Stomach smooth muscle (tissue), 2 donors: Measurements from ENCODE around the gene IRF2BP1.

Experiments used
- H3K27ac ChIP-seq: one replicate; pipeline ENCODE4 v1.7.0; 2013; ENCODE audit warnings: mild to moderate bottlenecking, low read length, inconsistent platforms
- H3K27me3 ChIP-seq, 2 donors: one replicate each; pipeline ENCODE4 v1.7.0; 2013; ENCODE audit warnings: low read length in 2 of 2; ENCODE audit not compliant: insufficient read depth in 2 of 2, control insufficient read depth in 1 of 2
- H3K36me3 ChIP-seq, 2 donors: one replicate each; pipeline ENCODE4 v1.7.0; 2013; ENCODE audit warnings: low read length in 2 of 2; ENCODE audit not compliant: control insufficient read depth in 2 of 2, insufficient read depth in 2 of 2
- H3K4me1 ChIP-seq: one replicate; pipeline ENCODE4 v1.7.0; 2013; ENCODE audit warnings: low read length; ENCODE audit not compliant: control insufficient read depth, insufficient read depth
- H3K4me3 ChIP-seq, 2 donors: one replicate each; pipeline ENCODE4 v1.7.0; 2013; ENCODE audit warnings: low read length in 2 of 2
- H3K9ac ChIP-seq, 2 donors: one replicate each; pipeline ENCODE4 v1.7.0; 2013; ENCODE audit warnings: low read length in 2 of 2, mild to moderate bottlenecking in 1 of 2
- H3K9me3 ChIP-seq, 2 donors: one replicate each; pipeline ENCODE4 v1.7.0; 2013; ENCODE audit warnings: low read length in 2 of 2; ENCODE audit not compliant: control insufficient read depth in 2 of 2
- donor health status: healthy.
- donor health status: Pancreatic carcinoma.

IRF2BP1 gene, protein sequence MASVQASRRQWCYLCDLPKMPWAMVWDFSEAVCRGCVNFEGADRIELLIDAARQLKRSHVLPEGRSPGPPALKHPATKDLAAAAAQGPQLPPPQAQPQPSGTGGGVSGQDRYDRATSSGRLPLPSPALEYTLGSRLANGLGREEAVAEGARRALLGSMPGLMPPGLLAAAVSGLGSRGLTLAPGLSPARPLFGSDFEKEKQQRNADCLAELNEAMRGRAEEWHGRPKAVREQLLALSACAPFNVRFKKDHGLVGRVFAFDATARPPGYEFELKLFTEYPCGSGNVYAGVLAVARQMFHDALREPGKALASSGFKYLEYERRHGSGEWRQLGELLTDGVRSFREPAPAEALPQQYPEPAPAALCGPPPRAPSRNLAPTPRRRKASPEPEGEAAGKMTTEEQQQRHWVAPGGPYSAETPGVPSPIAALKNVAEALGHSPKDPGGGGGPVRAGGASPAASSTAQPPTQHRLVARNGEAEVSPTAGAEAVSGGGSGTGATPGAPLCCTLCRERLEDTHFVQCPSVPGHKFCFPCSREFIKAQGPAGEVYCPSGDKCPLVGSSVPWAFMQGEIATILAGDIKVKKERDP

DNA sequence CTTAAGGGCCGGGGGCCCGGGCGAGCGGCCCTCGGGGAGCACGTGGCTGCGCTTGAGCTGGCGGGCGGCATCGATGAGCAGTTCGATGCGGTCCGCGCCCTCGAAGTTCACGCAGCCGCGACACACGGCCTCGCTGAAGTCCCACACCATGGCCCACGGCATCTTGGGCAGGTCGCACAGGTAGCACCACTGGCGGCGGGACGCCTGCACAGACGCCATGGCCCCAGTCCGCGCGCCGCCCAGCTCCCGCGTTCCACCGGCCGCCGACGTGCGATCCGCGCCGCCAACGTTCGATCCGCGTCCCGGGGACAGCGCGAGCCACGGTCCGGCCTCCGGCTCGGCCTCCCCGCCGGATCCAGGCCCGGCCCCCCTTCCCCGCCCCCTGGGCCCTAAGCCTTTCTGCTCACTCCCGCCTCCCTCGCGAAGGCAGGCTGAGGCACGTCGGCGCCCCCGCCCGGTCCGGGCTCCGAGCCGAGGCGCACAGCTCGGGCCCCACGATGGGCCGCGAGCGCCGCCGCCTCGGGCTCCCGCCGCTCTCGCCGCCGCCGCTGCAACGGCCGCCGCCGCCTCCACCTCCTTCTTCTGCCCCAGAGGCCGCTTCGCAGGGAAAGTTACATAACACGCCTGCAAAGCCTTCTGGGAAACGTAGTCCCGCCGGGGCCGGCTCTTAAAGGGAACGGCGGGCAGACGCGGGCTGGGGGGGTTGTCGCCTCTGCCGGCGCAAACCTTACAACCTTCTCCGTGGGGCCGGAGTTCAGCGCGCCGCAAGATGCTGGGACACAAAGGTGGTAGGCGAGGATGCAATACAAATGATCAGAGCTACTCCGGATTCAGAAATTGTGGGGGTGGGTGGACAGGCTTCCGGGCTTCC is at the start of gene IRF2BP1:
TSS of gene IRF2BP1 (minus strand) at position 586 of the 871 bp plus-strand sequence. CDS start at position 219, 367 bp downstream.
- H3K4me1 ChIP-seq = peaks cover 46% of the 10 kb centered on the region
- H3K4me3 ChIP-seq = peak within 1 kb of the TSS; percentile 67 to 83
- no peaks in the 10 kb centered on the region for H3K9me3 ChIP-seq
- no peaks in the 10 kb centered on the region for H3K27me3 ChIP-seq
- peak within 1 kb of the TSS; percentile 93 for H3K27ac ChIP-seq
- H3K9ac ChIP-seq = peak within 1 kb of the TSS; percentile 82 to 98
- peaks cover 0 to 5% of the 10 kb centered on the region in 2 donors for H3K36me3 ChIP-seq

DNA sequence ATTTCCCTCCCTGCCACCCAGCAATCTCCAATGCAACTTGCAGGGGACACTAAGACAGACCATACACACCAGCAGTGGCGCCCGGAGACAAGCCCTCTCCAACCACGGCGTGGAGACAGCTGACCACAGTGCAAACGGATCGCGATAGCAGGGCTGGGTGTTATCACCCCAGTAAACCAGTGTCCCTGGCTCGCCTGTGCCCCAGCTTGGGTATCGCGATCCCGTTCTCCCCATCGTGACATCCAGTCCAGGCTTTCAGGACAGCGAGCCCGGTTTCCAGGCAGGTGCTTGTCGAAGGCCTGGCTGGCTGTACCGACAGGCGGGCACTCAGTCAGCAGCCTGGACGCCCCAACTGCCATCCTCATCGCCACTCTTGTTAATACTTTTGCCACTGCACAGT is 49.3 kb upstream of the IRF2BP1 start:
- H3K27me3 ChIP-seq = peaks cover 21 to 32% of the 10 kb centered on the region in 2 donors
- H3K4me1 ChIP-seq = no peaks in the 10 kb centered on the region
- H3K9me3 ChIP-seq = peaks cover 0 to 2% of the 10 kb centered on the region in 2 donors
- H3K9ac ChIP-seq = no peak overlapping the region
- H3K27ac ChIP-seq = no peak overlapping the region
- no peaks in the 10 kb centered on the region for H3K36me3 ChIP-seq
- H3K4me3 ChIP-seq = no peak overlapping the region

DNA sequence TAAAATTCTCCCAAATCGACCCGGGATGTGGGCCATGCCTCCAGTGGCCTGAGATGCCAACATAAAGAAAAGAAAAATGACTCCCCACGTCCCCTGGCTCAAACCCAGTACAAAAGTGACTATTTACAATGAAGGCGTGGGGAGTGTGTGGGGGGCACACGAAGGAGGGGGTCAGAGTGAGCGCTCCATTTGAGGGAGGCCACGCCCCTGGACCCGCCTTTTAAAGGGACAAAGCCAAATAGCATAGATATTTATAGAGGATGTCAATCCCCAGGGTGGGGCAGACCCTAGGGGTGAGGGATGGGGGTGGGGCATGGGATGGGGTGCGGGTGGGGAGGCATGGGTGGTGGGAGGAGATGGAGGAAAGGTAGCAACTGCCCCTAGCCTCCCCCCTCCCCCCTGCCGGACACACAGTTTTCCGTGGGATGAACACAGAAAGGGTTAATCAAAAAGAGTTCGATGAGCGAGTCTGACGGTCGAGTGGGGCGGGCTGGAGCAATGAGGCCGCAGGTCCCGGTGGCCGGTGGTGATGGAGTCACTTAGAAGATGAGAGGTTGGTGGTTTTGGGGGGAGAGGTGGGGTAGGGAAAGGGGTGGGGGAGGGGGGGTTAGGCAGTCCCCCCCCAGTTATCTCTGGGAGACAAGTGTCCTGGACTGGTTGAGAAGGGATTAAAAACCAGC is 48.8 kb upstream of the IRF2BP1 start:
- H3K4me3 ChIP-seq = no peak overlapping the region
- H3K36me3 ChIP-seq = no peaks in the 10 kb centered on the region
- no peaks in the 10 kb centered on the region for H3K4me1 ChIP-seq
- no peak overlapping the region for H3K9ac ChIP-seq
- H3K27me3 ChIP-seq = peaks cover 21 to 31% of the 10 kb centered on the region in 2 donors
- no peak overlapping the region for H3K27ac ChIP-seq
- peaks cover 0 to 2% of the 10 kb centered on the region in 2 donors for H3K9me3 ChIP-seq

DNA sequence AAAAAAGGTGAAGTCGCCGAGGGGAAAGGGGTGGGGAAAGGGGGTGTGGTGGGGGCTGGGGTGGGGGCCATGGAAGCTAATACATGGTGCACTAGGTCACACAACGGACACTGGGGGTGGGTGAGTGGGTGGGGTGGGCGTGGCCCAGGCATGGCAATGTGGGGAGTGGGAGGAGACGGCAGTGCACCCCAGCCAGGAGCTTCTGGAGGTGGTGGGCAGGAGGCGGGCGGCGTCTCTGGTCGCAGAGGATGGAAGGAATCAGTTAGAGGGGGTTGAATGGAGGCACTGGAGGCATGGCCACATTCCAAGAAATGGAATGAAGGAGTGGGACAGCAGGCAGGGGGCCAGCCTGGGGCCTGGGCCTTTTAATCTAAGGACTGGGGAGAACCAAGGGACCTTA is 47.8 kb upstream of the IRF2BP1 start:
- H3K9ac ChIP-seq = no peak overlapping the region
- no peaks in the 10 kb centered on the region for H3K36me3 ChIP-seq
- peaks cover 0 to 2% of the 10 kb centered on the region in 2 donors for H3K9me3 ChIP-seq
- H3K27me3 ChIP-seq = peaks cover 21 to 25% of the 10 kb centered on the region in 2 donors
- no peaks in the 10 kb centered on the region for H3K4me1 ChIP-seq
- H3K4me3 ChIP-seq = no peak overlapping the region
- H3K27ac ChIP-seq = no peak overlapping the region

DNA sequence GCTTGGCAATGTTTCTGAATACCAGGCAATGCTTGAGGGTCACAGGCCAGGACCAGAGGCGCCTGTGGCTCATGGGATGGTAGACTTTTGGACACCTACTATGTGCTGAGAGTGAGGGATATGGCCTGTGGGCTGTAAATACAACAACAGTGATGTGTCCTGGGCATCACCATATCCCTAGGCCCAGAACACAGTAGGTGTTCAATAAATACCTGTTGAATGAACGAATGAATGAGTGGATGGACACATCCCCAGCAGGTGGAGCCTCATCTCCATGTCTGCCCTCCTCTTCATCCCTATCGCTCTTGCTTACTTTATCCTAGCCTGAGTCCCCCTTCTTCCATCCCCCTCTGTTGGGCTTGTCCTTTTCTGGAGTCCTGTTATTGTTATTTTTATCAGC is 45.1 kb upstream of the IRF2BP1 start:
- H3K27me3 ChIP-seq = peaks cover 11 to 15% of the 10 kb centered on the region in 2 donors
- H3K36me3 ChIP-seq = no peaks in the 10 kb centered on the region
- peaks cover 4% of the 10 kb centered on the region for H3K4me1 ChIP-seq
- no peak overlapping the region for H3K4me3 ChIP-seq
- no peak overlapping the region for H3K9ac ChIP-seq
- no peaks in the 10 kb centered on the region for H3K9me3 ChIP-seq
- H3K27ac ChIP-seq = no peak overlapping the region

DNA sequence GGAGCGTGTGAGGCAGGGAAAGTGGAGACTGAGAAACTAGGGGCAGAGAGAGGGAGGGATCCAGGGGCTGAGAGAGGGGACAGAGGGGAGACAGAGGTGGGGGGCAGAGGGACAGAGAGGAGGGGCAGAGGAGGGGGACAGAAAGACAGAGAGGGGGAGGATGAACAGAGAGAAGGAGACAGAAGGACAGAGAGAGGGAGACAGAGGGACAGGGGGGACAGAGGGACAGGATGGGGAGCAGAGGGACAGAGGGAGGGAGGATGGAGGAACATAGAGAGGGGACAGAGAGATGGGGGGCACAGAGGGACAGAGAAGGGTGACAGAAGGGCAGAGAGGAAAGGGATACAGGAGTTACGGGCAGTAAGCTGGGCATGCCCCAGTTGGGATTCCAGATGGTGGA is 43.3 kb upstream of the IRF2BP1 start:
- Histone ChIP-seq H3K4me3 (no peak overlapping the region), H3K9ac (no peak overlapping the region), H3K27ac (no peak overlapping the region), H3K36me3 (no peaks in the 10 kb centered on the region), H3K4me1 (peaks cover 4% of the 10 kb centered on the region), H3K27me3 (peaks cover 7 to 8% of the 10 kb centered on the region in 2 donors), H3K9me3 (no peaks in the 10 kb centered on the region)

DNA sequence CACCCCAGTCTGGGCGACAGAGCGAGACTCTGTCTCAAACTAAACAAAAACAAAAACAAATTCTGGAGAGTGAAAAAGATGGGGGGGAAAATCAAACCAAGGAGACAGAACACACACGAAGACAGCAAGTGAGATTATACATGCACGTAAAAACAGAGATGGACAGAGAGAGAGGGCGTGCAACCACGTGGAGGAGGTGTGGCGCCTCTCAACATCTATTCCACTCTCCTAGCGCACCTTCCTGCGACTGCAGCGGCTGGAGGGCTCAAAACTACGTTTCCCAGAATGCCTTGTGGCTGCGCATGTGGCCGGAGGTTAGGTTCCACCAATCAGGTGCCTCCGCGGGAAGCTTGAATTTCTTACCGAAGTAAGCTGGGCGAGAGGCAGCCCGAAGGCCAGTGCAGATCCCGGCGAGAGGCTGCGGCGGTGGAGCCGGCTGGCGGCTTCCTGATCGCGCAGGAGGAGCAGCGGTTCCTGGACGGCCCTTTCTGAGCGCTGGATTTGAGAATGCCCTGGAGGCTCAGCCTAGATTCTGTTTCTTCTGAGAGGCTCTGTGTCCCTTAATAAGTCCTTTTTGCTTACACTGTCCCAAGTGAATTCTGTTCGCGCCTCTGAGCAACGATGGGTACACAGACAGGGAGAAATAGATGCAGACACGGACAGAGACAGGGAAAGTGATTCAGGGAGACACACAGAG is 41.8 kb upstream of the IRF2BP1 start:
- peak overlapping the region in 1 of 2 donors; percentile 44 for H3K4me3 ChIP-seq
- no peaks in the 10 kb centered on the region for H3K9me3 ChIP-seq
- peaks cover 4% of the 10 kb centered on the region for H3K4me1 ChIP-seq
- no peak overlapping the region for H3K9ac ChIP-seq
- no peaks in the 10 kb centered on the region for H3K36me3 ChIP-seq
- no peak overlapping the region for H3K27ac ChIP-seq
- H3K27me3 ChIP-seq = peaks cover 2 to 4% of the 10 kb centered on the region in 2 donors

DNA sequence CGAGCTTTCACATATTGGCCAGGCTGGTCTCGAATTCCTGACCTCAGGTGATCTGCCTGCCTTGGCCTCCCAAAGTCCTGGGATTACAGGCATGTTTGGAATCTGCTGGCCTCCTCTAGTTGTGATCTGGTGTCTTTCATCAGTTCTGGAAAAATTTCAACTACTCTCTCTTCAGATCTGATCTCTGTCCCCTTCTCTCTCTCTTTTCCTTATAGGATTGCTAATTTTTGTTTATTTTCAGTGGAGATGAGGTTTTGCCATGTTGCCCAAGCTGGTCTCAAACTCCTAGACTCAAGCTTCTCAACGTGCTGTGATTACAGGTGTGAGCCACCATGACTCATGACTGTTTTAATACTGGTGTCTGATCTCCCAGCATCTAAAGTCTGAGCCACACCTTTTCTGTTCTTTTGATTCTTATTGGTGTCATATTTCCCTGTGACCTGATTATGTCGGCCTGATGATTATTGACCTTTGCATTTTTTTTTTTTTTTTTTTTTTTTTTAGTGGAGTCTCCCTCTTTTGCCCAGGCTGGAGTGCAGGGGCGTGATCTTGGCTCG is 39.0 kb upstream of the IRF2BP1 start:
- Histone ChIP-seq H3K27me3 (peaks cover 0 to 2% of the 10 kb centered on the region in 2 donors), H3K9me3 (no peaks in the 10 kb centered on the region), H3K4me1 (peaks cover 4% of the 10 kb centered on the region), H3K4me3 (no peak overlapping the region), H3K27ac (no peak overlapping the region), H3K9ac (no peak overlapping the region), H3K36me3 (no peaks in the 10 kb centered on the region)

DNA sequence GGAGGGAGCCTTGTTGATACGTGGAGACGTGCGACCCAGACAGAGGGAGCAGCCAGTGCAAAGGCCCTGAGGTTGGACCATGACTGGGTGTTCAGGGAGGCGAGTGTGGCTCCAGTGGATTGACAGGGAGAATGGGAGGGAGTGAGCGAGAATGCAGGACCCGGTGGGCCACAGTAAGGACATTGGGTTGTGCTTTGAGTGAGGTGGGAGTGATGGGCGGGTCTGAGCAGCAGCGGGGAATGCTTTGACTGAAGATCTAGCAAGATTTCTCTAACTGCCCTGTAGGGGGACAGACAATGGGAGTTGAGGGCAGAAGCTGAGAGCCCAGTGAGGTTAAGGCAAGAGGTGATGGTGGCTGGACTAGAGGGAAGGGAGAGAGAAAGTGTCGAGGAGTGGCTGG is 36.3 kb upstream of the IRF2BP1 start:
- Histone ChIP-seq H3K9me3 (no peaks in the 10 kb centered on the region), H3K27ac (no peak overlapping the region), H3K4me1 (no peaks in the 10 kb centered on the region), H3K4me3 (no peak overlapping the region), H3K9ac (no peak overlapping the region), H3K36me3 (no peaks in the 10 kb centered on the region), H3K27me3 (peaks cover 0 to 10% of the 10 kb centered on the region in 2 donors)
